Endometrial microvascular endothelial cells (primary cell): ENCODE data around the gene TCF3. TPM values are rescaled to one million over a fixed set of nuclear protein-coding genes. Genes with fewer than 3 reads are reported as not detected.

Experiments used
- in situ Hi-C: cut with HindIII; loops from 2 replicates; pipeline ENCODE4 v1.10.0; 2017; ENCODE audit warnings: low sequenced_read_pairs, low pct_unique_long_range_greater_than_20kb; ENCODE audit errors: inconsistent ontology term
- total RNA-seq: library from RNA; depleted of rRNA; stranded (reverse); fragments of >200 nt; gene quantifications from one replicate; pipeline ENCODE4 v1.2.3, GENCODE V29; 2015; ENCODE audit errors: inconsistent ontology term

The TCF3 gene
- total RNA-seq, 1 donor from 2014 or later, result 124 TPM

DNA sequence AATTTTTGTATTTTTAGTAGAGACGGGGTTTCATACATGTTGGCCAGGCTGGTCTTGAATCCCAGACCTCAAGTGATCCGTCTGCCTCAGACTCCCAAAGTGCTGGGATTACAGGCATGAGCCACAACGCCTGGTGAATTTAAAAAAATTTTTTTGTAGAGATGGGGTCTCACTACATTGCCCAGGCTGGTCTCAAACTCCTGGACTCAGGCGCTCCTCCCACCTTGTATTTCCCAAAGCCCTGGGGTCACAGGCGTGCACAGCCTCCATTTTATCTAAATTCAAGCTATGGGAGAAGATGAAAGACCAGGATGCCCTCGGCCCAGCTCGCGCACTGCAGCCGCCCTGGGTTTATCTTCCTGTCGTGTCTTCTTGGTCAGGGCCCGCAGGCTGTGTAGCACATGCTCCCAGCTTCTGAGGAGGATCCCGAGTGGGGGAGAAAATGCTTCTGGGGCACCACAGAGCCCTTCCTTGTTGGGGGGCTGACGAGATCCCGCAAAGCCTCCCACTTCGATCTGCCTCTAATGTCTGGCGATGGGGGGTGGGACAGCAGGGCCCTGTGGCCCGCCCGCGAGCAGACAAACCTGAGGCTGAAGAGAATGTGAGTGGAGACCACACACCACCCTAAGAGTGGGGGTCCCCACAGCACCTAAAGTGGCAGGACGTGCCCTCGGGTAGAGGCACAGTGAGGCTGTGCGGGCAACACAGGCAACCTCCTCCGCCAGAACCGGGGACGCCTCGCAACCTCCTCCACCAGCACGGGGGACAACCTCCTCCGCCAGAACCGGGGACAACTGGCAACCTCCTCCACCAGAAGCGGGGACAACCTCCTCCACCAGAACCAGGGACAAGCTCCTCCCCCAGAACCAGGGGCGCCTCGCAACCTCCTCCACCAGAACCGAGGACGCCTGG is 15.8 kb downstream of the TCF3 start:
- in situ Hi-C loops, result no loop called here

DNA sequence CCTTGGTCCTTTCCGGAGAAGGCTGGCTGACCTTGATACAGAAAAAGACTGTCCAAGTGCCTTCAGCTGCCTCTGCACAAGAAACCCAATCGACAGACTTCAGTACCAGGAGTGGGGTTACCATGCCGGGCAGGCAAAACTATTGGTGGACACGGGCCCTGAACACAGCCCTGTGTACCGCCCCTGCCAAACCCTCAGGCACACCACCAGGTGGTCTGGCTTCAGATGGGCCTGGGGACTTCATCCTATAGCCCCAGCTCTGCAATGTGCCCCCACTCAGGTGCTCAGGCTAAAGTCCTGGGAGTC is 17.5 kb downstream of the TCF3 start:
- in situ Hi-C loops, result no loop called here

DNA sequence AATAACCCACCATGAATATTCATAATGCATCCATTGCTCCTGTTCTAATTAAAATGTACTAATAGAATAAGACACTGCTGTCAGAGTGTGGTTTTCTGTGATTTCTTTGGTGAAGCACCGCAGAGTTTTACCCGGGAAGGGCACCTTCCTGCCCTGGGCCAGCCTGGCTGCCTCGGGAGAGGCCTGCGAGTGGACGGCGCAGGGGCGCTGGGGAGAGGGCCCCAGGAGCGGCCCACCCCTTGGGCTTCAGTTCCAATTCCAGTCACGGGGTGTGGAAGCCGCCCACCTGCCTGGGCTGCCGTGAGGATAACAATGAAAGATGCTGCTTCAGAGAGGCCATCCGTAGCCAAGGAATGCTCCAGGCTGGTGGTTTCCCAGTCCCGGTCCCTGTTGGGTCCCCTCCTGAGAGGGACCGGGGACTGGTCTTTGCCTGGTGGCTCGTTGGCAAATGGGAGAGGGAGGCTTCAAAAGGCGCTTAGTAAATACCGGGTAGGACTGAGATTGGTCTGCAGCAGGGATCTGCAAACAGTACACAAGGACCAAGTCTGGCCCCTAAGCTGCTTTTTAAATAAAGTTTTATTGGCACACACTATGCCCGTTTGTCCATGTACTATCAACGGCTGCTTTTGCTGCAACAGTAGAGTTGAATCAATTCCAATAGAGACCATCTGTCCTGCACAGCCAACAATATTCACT is 18.0 kb downstream of the TCF3 start:
- in situ Hi-C loops, result no loop called here

DNA sequence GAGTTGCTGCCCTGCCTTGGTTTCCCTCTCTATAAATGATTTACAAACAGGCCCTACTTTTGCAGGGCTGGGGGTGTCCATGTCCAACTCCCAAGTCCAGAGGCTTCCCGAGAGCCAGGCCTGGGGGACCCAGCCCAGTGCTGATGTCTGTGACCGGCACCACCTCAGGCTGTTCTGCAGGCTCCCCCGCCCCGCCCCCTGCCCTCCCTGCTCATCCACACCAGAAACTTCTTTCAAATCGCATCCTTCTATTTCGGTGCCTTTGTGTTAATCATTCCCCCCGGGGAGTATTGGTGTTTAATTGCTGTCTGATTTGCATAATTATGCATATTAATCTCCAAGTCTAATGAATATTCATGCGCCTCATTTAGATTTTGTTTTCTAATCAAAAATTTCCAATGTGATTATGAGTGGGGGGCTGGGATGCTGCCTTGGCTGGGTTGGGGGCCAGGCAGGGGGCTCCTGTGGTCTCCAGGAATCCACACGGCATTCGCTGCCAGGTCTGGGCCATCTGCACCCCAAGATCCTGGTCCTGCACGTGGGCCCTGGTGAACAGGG is 19.1 kb downstream of the TCF3 start:
- in situ Hi-C loops, result no loop called here

DNA sequence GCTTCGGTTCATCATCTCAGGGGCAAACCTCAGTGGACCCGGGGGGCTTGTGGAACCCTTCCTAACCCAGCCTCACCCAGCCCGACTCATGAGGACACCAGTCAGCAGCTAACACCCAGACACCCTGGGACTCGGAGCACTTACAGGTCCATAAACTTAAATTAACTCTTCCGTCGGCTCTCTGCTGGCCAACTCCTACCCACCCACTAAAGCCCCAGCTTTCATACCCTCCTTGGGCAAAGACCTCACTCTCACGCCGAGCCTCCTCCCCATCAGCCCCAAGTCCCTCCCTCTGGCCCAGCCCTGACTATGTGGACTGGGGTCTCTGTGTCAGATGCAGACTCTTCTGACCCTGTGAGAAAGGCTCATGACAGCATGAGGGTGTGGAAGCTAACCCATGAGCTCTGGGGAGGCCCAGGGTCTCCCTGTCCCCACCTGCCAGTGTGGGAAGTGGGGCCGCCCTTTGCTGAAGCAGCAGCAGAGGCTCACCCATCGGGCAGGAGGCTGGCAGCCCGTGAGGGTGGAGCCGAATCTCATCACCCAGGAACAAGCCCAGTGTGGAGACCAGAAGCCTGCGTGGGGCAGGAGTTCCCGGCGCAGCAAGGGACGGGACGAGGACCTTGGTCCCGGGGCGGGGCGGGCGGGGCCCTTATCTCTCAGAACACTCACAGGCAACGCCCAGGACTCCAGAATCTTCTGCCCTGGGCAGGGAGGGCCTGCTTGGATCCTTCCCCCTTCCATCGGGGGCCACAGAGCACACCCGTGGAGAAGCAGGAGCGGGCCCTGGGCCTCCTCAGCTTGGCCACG is 19.8 kb downstream of the TCF3 start:
- in situ Hi-C loops, result no loop called here

DNA sequence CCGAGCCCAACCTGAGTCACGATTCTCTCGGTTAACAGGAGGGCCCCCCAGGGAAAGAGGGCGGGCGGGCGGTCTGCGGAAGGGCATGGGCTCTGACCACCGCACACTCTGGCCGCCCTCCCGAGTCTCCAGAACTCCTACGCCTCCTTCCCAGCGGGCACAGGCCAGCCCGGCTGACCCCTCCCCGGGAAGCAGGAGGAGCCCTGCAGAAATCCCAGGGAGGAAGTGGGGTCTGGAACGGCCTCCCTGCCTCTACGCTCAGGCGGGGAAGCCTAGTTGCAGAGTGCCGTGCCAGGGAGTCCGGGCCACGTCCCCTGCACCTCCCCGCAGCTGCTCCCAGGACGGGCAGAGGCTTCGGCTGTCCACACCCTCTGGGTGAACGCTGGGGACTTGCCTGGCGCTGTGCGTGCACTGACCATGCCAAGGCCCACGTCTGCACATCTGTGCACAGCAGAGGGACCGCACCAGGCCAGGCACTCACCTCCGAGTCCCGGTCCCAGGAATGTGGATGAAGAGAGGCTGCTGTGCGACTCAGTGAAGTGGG is 20.8 kb downstream of the TCF3 start:
- in situ Hi-C loops, result no loop called here

DNA sequence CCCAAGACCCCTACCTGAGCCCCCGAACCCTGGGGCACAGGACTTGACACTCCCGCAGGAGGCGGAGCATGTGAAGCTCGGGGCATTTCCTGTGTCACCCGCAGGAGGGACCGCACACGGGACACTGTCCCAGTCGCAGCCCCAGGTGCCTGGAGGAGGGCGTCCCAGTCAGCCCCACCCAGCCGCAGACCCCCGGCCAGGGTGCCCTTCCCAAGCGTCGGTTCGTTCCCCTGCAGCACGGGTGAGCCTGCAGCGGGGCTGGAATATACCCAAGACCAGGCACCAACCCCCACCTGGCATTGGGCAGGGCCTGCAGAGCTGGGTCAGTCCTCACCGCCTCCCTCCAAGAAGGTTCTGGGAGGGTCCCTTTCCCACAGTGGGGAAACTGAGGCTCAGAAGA is 21.6 kb downstream of the TCF3 start:
- in situ Hi-C loops, result no loop called here

DNA sequence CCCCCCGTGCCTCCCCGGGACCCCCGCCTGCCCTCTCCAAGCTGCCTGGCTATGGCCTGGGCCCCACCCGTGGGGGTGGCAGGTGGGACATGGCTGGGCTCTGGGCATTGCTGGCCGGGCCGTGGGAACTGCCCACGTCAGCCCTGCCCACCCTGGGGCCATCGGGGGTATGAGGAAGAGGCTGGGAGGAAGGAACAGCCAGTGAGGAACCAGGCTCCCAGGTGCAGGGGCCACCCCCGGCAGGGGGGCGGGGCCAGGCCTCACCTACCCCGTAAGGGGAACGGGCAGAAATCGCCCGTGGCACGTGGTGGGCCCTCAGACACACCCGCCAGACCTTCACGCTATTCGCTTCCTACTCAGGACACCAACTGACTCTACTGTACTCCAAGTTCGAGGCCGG is 22.4 kb downstream of the TCF3 start:
- in situ Hi-C loops, result no loop called here

DNA sequence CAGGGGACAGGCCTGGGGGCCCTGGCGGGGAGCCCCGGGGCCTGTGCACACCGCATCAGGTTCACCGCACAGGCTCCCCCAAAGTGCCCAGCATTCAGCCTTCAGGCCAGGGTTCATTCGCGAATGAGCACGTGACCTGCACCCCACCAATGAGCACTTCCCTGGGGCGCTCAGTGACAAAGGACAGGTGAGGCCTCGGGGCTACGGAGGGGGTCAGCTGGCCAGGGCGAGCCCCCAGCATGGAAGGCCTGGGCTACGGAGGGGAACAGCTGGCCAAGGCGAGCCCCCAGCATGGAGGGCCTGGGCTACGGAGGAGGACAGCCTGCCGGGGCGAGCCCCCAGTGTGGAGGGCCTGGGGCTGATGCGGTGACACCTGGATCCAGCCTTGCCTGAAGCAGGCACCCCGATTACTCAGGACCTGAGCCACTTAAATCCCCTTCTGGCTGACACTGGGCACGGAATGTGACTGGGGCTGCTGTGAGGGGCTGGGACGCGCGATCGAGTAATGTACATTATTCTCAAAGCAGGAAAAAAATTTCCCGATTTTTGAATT is 23.1 kb downstream of the TCF3 start:
- in situ Hi-C loops, result no loop called here

DNA sequence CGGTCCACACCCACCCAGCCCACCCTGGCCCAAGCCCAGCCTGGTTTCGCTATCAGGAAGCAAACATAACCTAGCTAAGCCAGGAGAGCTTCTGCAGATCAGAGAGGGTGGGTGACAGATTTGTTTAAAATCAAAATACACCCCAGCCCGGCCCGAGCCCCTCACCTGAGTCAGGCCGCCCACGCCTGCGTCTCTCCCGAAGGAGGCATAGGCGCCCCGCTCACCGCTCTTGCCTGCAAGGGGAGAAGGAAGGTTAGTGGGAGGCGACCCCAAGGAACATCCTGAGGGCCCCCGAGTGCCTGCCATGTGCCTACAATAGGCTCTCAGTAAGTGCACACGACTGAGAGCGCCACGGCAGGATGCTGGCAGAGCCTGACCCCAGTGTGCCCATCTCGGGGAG is 25.2 kb downstream of the TCF3 start:
- in situ Hi-C loops, result no loop called here

DNA sequence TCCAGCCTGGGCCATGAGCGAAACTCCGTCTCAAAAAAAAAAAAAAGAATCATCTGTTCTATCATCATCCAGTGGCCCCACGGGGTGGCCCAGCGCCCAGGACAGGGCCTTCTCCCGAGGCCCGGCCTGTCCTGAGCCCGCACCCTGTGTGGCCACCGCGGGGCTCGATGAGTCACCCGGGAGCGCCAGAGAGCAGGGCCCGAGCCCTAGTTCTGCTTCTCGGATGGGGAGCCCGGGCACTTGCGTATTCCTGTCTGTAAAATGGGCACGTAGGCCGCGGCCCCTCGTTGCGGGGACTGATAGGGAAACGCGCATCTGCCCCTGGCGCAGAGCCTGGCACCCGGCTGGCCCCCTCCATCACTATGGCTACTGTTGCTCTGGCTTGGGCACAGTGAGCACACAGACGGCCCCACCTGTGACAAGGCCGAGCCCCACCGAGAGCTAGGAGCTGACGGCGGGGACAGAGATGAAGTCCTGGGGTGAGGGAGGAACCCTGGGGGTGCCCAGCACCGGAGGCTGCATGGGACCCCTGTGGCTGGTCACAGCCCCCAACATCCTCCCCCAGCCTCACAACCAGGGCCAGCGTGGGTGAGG is 25.9 kb downstream of the TCF3 start:
- in situ Hi-C loops, result no loop called here

DNA sequence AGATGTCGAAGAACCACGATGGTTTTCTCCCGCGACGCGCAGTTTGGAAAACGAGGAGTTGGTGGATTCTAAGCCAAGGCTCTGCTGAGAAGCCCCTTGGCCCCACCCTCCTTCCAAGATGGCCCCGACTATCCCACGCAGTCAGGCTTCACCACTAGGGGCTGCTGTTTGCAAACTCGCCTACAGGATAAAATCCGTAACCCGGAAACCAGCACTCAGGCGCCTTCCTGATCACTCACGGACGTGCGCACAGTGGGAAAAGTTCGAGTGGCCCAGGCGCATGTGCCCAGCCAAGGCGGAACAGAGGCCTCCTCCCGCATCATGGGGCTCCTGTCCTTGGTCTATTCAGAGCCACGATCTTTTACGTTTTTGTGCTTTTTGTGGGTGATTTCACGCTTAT is 28.0 kb downstream of the TCF3 start:
- in situ Hi-C loops, result no loop called here

DNA sequence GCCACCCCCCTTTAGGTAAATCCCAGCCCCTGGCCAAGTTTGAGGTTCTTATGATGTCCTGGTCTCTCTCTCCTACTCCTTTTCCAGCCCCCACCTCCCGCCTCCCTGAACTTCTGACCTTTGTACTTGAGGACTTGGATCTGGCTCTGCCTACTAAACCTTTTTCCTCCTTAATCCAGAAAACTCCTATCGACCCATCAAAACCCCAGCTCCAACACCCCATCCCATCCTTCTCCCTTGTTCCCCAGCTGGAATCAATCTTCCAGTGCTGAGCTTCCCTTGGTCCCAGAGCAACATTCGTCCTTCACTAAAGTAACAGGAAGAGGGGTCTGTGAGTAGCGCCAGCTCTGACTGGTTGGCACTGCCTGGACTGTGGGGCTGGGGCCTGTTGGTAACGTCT is 29.9 kb downstream of the TCF3 start:
- in situ Hi-C loops, result no loop called here

DNA sequence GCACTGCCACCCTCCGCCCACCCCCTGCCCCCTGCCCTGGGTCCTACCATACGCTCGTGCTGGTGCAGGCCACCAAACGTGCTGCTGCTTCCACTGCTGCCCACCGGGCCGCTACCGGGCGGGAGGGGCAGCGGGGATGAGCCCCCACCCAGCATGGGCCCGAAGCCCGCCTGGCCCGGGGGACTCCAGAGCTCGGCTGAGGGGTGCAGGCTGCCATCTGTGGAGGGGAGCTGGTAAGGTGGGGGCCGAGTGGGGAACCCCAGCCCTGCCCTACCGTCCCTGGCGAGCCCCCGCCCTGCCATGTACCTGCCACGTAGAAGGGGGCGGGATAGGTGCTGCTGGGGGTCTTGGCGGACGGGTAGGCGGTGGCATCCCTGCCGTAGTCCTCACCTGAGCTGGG is 30.4 kb downstream of the TCF3 start:
- in situ Hi-C loops, result no loop called here

DNA sequence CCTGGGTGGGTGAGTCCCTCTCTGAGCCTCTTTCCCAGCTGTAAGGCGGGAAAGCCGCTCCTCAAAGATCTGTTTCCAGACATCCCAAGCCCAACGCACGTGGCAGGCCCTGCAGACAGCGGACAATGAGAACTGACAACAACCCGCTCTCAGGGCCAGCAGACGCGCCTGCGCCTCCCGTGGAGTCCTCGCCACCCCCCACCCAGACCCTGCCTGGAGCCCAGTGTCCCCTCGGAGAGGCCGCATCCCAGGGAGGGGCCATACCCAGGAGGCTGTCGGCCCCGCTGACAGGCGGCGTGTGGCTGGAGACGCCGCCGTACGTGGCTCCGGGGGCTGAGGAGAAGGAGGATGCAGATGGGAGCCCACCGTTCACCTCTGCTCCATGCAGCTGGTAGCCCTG is 30.8 kb downstream of the TCF3 start:
- in situ Hi-C loops, result no loop called here

DNA sequence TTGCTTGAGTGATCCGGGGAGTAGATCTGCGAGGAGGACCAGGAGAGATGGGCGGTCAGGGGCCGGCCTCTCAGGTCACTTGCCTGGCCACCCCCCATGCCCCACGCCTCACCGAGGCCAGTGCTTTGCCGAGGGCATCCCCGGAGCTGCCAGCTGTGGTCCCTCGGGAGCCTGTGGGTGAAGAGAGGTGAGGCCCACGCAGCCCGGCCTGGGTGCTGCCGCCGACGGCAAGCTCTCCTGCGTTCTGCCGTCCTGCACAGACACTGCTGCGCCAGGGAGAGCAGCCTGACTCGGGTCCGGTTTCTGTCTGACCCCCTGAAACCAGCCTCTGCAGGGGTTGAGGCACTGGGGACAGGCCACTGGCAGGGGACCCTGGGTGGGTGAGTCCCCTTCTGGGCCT is 31.4 kb downstream of the TCF3 start:
- in situ Hi-C loops, result no loop called here

DNA sequence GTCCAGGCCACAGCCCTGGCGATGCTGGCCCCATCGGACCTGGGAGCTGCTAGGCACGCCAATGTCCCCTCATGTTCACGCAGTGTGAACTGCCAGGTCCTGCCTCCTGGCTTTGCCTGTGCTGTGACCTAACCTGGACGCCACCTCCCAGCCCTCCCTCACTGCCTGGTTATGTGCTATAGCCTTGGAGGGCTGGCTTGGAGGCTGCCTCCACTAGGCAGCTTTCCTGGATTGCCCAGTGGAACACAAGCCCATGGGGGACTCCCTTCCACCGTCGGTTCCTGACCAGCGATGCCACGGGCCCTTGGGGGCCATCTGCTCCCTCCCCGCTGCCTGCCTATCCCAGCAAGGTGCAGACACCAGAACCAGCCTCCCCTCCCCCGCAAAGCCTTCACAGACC is 31.9 kb downstream of the TCF3 start:
- in situ Hi-C loops, result no loop called here

DNA sequence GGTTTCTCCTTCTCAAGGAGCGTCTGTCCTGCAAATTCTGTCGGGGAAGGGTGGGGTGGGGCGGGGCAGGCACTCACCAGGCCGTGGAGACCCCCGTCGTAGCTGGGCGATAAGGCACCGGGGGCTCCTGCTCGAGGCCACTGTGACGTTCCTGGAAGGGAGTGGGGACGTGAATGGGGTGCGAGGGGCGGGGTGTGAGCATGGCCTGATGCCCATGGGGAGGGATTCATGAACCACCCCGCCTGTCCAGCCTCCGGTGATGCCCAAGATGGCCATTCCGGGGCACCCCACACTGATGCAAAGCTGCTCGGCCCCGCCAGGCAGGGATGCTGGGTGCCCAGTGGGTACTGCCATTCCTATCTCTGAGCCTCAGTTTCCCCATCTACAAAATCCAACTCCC is 32.7 kb downstream of the TCF3 start:
- in situ Hi-C loops, result no loop called here

DNA sequence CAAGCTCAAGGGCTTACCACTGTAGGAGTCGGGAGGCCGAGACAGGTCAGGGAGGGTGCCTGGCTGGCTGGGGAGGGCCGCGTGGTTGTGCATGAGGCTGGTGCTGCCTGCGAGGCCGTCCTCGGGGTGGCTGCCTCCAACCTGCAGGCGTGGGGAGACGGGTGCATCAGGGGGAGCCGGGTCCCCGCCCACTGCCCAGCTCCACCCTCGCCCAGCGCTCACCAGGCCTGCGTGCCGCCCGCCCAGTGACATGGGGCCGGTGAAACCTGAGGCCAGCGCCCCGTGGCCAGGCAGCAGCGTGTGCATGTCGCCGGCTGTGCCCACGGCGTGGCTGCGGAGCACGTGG is 33.3 kb downstream of the TCF3 start:
- in situ Hi-C loops, result no loop called here
